Subcutaneous abdominal adipose tissue (tissue), 5 donors: ENCODE results near the gene EIF4G1.

Source experiments
- H3K27ac ChIP-seq: one replicate; pipeline ENCODE4 v1.7.0; 2013; ENCODE audit warnings: low read depth, mild to moderate bottlenecking, inconsistent platforms, low read length, moderate library complexity
- H3K27me3 ChIP-seq, 5 donors: one replicate each; pipeline ENCODE4 v1.7.0; 2013; ENCODE audit warnings: low read length in 5 of 5, inconsistent platforms in 1 of 5; ENCODE audit not compliant: control insufficient read depth in 5 of 5, insufficient read depth in 4 of 5
- H3K36me3 ChIP-seq, 5 donors: one replicate each; pipeline ENCODE4 v1.7.0; 2013; ENCODE audit warnings: low read length in 5 of 5; ENCODE audit not compliant: control insufficient read depth in 5 of 5, insufficient read depth in 5 of 5
- H3K4me1 ChIP-seq, 5 donors: one replicate each; pipeline ENCODE4 v1.7.0; 2013; ENCODE audit warnings: low read length in 5 of 5, mild to moderate bottlenecking in 3 of 5, moderate library complexity in 1 of 5; ENCODE audit not compliant: control insufficient read depth in 5 of 5, insufficient read depth in 5 of 5
- H3K4me3 ChIP-seq, 5 donors: one replicate each; pipeline ENCODE4 v1.7.0; 2013; ENCODE audit warnings: low read length in 5 of 5, low read depth in 1 of 5
- H3K9ac ChIP-seq, 5 donors: one replicate each; pipeline ENCODE4 v1.7.0; 2013; ENCODE audit warnings: low read length in 5 of 5, mild to moderate bottlenecking in 4 of 5, moderate library complexity in 3 of 5
- H3K9me3 ChIP-seq, 5 donors: one replicate each; pipeline ENCODE4 v1.7.0; 2013; ENCODE audit warnings: low read length in 5 of 5; ENCODE audit not compliant: control insufficient read depth in 5 of 5
- donor health status: healthy.
- donor health status: healthy.
- donor health status: healthy.
- donor health status: healthy.
- donor health status: healthy.

Gene EIF4G1

GRCh38 chr3:184316792-184317191 lies 2.4 kb downstream of the EIF4G1 start:
- Histone ChIP-seq H3K36me3 (peaks cover 0 to 38% (median 31%) of the 10 kb centered on the region in 5 donors), H3K4me3 (peak overlapping the region; percentile 79 to 96 (median 90)), H3K9me3 (no peaks in the 10 kb centered on the region), H3K9ac (peak overlapping the region in 3 of 5 donors; percentile 44 to 96 (median 95)), H3K27me3 (no peaks in the 10 kb centered on the region), H3K27ac (peak overlapping the region; percentile 96), H3K4me1 (peaks cover 20 to 70% (median 64%) of the 10 kb centered on the region in 5 donors)

- no peaks in the 10 kb centered on the region for H3K9me3 ChIP-seq
- peak overlapping the region; percentile 91 for H3K27ac ChIP-seq
- peaks cover 0 to 42% (median 35%) of the 10 kb centered on the region in 5 donors for H3K36me3 ChIP-seq
- H3K4me3 ChIP-seq, result peak overlapping the region in 4 of 5 donors; percentile 79 to 96 (median 90)
- H3K27me3 ChIP-seq, result no peaks in the 10 kb centered on the region
- peaks cover 24 to 74% (median 68%) of the 10 kb centered on the region in 5 donors for H3K4me1 ChIP-seq
- peak overlapping the region in 1 of 5 donors; percentile 95 for H3K9ac ChIP-seq
Measured at GRCh38 chr3:184317201-184317600, 2.8 kb downstream of the EIF4G1 start.

GRCh38 chr3:184320104-184320445 lies 5.7 kb downstream of the EIF4G1 start:
- Histone ChIP-seq H3K9ac (peak overlapping the region in 4 of 5 donors; percentile 56 to 87 (median 69)), H3K27ac (peak overlapping the region; percentile 91), H3K9me3 (no peaks in the 10 kb centered on the region), H3K36me3 (peaks cover 3 to 71% (median 64%) of the 10 kb centered on the region in 5 donors), H3K4me3 (peak overlapping the region in 4 of 5 donors; percentile 40 to 55 (median 50)), H3K4me1 (peaks cover 32 to 84% (median 81%) of the 10 kb centered on the region in 5 donors), H3K27me3 (no peaks in the 10 kb centered on the region)

- Histone ChIP-seq H3K27me3 (no peaks in the 10 kb centered on the region), H3K36me3 (peaks cover 7 to 81% (median 80%) of the 10 kb centered on the region in 5 donors), H3K27ac (peak overlapping the region; percentile 91), H3K9me3 (no peaks in the 10 kb centered on the region), H3K9ac (no peak overlapping the region), H3K4me3 (no peak overlapping the region), H3K4me1 (peaks cover 29 to 72% (median 68%) of the 10 kb centered on the region in 5 donors)
Measured at GRCh38 chr3:184321666-184322065, 7.3 kb downstream of the EIF4G1 start.

- H3K27ac ChIP-seq, result peak overlapping the region; percentile 91
- H3K27me3 ChIP-seq, result no peaks in the 10 kb centered on the region
- H3K9ac ChIP-seq, result peak overlapping the region in 1 of 5 donors; percentile 49
- no peak overlapping the region for H3K4me3 ChIP-seq
- peaks cover 27 to 59% (median 56%) of the 10 kb centered on the region in 5 donors for H3K4me1 ChIP-seq
- H3K9me3 ChIP-seq, result no peaks in the 10 kb centered on the region
- peaks cover 10 to 84% (median 80%) of the 10 kb centered on the region in 5 donors for H3K36me3 ChIP-seq
Measured at GRCh38 chr3:184322731-184323487, 8.5 kb downstream of the EIF4G1 start.

GRCh38 chr3:184323696-184324095 lies 9.3 kb downstream of the EIF4G1 start:
- peaks cover 27 to 52% (median 49%) of the 10 kb centered on the region in 5 donors for H3K4me1 ChIP-seq
- no peak overlapping the region for H3K9ac ChIP-seq
- peaks cover 10 to 89% (median 84%) of the 10 kb centered on the region in 5 donors for H3K36me3 ChIP-seq
- no peak overlapping the region for H3K4me3 ChIP-seq
- H3K27me3 ChIP-seq, result no peaks in the 10 kb centered on the region
- H3K9me3 ChIP-seq, result no peaks in the 10 kb centered on the region
- H3K27ac ChIP-seq, result peak overlapping the region; percentile 66

- Histone ChIP-seq H3K27ac (no peak overlapping the region), H3K27me3 (no peaks in the 10 kb centered on the region), H3K9ac (no peak overlapping the region), H3K4me1 (peaks cover 18 to 37% (median 34%) of the 10 kb centered on the region in 5 donors), H3K9me3 (no peaks in the 10 kb centered on the region), H3K4me3 (no peak overlapping the region), H3K36me3 (peaks cover 14 to 100% (median 98%) of the 10 kb centered on the region in 5 donors)
Measured at GRCh38 chr3:184325269-184325668, 10.9 kb downstream of the EIF4G1 start.

GRCh38 chr3:184325715-184326369 lies 11.4 kb downstream of the EIF4G1 start:
- H3K36me3 ChIP-seq, result peaks cover 14 to 98% (median 96%) of the 10 kb centered on the region in 5 donors
- peaks cover 14 to 31% (median 29%) of the 10 kb centered on the region in 5 donors for H3K4me1 ChIP-seq
- no peak overlapping the region for H3K27ac ChIP-seq
- no peaks in the 10 kb centered on the region for H3K9me3 ChIP-seq
- H3K4me3 ChIP-seq, result no peak overlapping the region
- no peak overlapping the region for H3K9ac ChIP-seq
- H3K27me3 ChIP-seq, result no peaks in the 10 kb centered on the region

- H3K36me3 ChIP-seq, result peaks cover 14 to 98% (median 96%) of the 10 kb centered on the region in 5 donors
- H3K4me3 ChIP-seq, result no peak overlapping the region
- H3K4me1 ChIP-seq, result peaks cover 11 to 21% (median 18%) of the 10 kb centered on the region in 5 donors
- no peaks in the 10 kb centered on the region for H3K27me3 ChIP-seq
- H3K9me3 ChIP-seq, result no peaks in the 10 kb centered on the region
- no peak overlapping the region for H3K9ac ChIP-seq
- no peak overlapping the region for H3K27ac ChIP-seq
Measured at GRCh38 chr3:184327171-184327570, 12.8 kb downstream of the EIF4G1 start.

- H3K27ac ChIP-seq, result no peak overlapping the region
Measured at GRCh38 chr3:184328516-184328915, 14.1 kb downstream of the EIF4G1 start.

More at GRCh38 chr3:184328516-184328915, 14.1 kb downstream of the EIF4G1 start:
- no peak overlapping the region for H3K9ac ChIP-seq
- H3K4me3 ChIP-seq, result no peak overlapping the region
- H3K4me1 ChIP-seq, result peaks cover 3 to 21% (median 5%) of the 10 kb centered on the region in 5 donors
- no peaks in the 10 kb centered on the region for H3K9me3 ChIP-seq
- peaks cover 14 to 98% (median 96%) of the 10 kb centered on the region in 5 donors for H3K36me3 ChIP-seq
- no peaks in the 10 kb centered on the region for H3K27me3 ChIP-seq
